ENCODE data around the gene OR5M3.

OR5M3 gene

DNA sequence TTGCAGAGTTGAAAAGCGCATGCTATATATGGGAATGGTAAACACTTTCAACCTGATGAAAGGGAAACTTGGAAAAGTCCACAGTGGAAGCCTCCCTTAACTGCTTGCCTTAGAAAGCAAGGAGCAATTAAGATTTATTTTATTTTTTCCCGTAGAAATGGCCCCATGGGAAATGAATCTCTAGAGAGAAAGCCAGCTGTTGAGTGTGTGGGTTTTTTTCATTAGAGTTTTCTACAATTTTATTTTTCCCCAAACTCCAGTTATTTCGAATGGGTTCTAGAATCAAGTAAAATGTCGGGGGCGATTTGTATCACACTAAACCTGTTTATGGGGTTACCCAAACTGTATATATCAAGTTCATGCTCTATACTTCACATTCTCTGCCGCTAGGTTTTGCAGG, at the start of gene OR5M3:
Gene OR5M3 (minus strand): TSS at position 101 of the 400 bp plus-strand sequence. CDS start 2,855 bp downstream, outside the sequence.
- no peak for DNase-seq

GRCh38 chr11:56522008-56522407, 48.9 kb upstream of the OR5M3 start:
- DNase-seq: no peak

DNA sequence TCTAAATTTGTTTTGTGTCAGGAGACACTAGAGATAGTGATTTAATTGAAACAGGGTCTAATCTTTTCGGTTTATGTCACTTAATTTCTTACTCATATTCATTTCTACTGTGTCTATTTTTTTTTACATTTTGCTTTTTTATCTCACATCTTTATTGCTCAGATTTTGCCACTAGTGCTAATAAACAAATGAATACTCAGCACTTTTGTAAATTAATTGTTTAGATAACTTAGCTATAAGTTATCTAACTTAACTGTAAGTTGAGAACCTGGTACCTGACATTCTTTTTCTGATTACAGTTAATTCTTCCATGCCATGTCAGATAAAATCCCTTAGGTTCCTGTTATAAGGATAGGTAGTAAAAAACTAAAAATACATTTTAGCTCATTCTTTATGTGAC, 40.1 kb upstream of the OR5M3 start:
- no peak for DNase-seq

DNA sequence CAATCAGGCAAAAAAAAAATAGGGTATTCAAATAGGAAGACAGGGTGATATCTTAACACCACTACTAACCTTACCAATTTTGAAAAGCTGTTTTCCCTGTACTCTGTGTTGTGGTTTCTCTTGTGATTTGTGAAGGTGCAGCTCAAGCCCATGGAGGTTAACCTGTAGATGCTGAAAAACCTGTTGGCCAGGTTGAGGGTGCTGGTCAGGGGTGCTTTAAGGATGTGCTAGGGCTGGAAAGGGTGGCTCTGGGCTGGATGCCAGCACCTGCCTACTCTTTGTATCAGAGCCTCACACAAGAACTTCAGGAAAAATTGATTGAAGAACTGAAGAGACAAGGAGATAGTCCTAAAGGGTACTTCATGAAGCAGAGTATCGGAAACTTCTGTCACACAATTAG, 36.3 kb upstream of the OR5M3 start:
- DNase-seq: no peak

- no peak for DNase-seq
Measured at GRCh38 chr11:56497010-56497409, 23.9 kb upstream of the OR5M3 start.

GRCh38 chr11:56495117-56495516, 22.0 kb upstream of the OR5M3 start:
- DNase-seq: no peak

DNA sequence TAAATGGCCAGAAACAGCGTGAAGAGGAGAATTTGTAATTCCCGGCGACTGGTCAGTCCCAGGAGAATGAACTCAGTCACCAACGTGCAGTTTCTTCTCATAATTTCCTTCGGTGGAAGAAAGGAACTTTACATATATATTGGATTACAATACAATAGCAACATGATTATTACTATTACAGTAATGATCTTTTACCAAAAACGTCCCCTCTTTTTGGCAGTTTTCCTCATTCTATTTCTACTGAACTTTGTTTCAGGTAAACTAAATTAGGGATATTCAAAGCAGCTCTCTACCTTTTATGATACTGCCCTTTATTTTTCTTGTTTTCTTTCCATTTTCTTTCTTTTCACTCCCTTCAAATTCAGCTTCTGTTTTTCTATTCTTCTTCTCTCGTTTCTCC, 18.1 kb upstream of the OR5M3 start, which contains the start of gene OR5M8:
Gene OR5M8 (minus strand): TSS at position 101 of the 400 bp plus-strand sequence. CDS start 0 bp downstream, at position 101.
- DNase-seq: no peak

DNA sequence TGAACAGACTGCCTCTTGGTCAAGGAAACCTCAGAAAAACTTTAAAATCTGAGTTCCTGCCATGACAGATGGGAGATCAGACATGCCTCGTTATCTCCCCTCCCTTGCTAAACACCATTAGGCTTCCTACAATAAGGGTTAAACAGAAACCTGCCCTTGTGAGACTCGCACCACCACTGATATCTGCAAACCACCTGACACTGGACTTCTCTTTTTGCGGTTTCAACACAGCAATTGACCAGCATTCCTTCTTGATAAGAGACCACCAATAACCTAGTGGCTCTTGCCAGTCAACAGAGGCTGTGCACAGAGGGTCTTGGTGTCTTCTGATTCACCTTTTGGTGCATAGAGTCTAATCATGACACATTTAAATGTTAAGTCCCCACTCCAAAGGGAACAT, 13.6 kb upstream of the OR5M3 start:
- no peak for DNase-seq

GRCh38 chr11:56474729-56475235, 1.6 kb upstream of the OR5M3 start:
- no peak for DNase-seq

DNA sequence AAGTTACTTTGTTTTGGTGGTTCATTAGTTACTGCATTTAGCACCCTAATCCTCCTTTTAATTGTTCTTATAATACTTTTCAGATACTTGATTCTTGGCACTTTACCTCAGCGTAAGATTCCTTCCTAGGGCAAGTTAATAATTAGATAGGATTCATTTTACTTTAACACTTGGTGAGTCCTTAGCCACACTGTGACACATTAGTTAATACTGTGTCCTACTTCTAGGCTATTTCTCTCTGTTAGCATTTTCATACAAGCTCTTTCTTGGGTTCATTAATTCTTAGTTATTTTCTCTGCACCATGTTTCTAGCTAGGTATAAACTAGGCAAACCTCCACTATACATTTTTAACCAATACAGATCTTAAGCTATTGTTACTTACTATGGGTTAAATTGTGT, 16.1 kb downstream of the OR5M3 start:
- DNase-seq: no peak

DNA sequence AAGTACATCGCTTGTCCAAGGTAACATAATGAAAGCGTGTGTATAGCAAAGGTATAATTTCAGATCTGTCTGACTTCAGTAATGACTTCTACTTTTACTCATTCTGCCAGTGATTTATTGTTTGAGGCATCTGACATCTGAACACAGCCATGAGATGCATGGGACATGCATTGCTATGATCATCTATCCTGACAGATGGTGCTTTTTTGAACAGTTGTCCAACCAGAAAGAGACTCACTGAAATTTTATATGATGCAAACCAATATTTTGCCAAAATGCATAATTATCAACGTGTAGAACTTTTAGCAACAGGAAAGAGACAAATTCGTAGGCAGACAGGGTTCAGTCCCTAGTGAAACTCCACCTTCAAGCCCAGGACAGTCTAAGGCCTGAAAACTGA, 19.6 kb downstream of the OR5M3 start:
- DNase-seq: no peak
